ENCODE results near the gene ATCAY. TPM values are rescaled to one million over a fixed set of nuclear protein-coding genes. Genes with fewer than 3 reads are reported as not detected.

The ATCAY gene
- total RNA-seq, 1 experiment from 2014 or later = not detected

DNA sequence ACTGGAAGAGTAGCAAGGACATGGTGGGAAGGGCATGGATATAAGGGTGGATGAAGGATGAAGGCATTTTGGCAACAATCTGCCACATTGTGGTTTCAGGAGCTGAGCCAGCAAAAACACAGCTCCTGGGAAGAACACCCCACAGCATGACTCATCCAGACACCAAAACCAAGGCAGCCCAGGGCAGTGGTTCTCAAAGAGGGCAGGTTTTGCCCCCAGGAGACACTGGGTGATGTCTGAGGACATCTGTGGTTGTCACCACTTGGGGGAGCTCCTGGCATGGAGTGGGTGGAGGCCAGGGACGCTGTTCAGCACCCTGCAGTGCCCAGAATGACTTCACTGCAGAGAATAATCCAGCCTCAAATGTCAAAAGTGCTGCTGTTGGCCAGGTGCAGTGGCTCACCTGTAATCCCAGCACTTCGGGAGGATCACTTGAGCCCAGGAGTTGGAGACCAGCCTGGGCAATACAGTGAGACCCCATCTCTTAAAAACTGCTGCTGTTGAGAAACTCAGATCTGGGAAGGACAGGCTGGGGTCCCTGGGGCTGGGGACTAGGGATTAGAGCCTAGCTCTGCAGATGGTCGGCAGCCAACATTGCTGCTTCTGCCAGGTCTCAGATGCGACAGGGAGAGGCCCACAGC, 27.8 kb upstream of the ATCAY start:
- peaks cover 53% of the 10 kb centered on the region for H3K27me3 Mint-ChIP-seq (ENCODE audit: insufficient read depth, unreplicated experiment)
- H3K4me1 Mint-ChIP-seq (ENCODE audit: insufficient read depth, unreplicated experiment) = peaks cover 9% of the 10 kb centered on the region
- no peak overlapping the region for H3K4me3 Mint-ChIP-seq (ENCODE audit: unreplicated experiment)
- H3K27ac Mint-ChIP-seq (ENCODE audit: low read depth, unreplicated experiment) = no peak overlapping the region
- ChIA-PET CTCF (interaction anchor here (0.6 to 1.7 kb wide), 6 partner anchors 10 to 135 kb away, joined by 3 to 14 read pairs (median 4); no protein-coding TSS in a partner anchor), POLR2A (interaction anchor here (0.7 to 2.1 kb wide), 5 partner anchors 116 to 453 kb away, joined by 3 to 11 read pairs (median 4); partner anchors contain the start of genes DAPK3 and EEF2)
- BruUV-seq (replicated peaks) = no TSS peak
- DNase-seq (ENCODE audit: unreplicated experiment) = peak; percentile 99
- peaks cover 5% of the 10 kb centered on the region for H3K36me3 Mint-ChIP-seq (ENCODE audit: insufficient read depth, unreplicated experiment)
- TF ChIP-seq CTCF (IDR thresholded peaks at IDR 0.05; ENCODE audit: unreplicated experiment) = peak; percentile 62
- no peaks in the 10 kb centered on the region for H3K9me3 Mint-ChIP-seq (ENCODE audit: unreplicated experiment)
- intact Hi-C loops (cut with micrococcal nuclease) = loop anchor here (1.0 to 5.0 kb wide), 3 partner anchors 116 to 350 kb away; no protein-coding TSS in a partner anchor

DNA sequence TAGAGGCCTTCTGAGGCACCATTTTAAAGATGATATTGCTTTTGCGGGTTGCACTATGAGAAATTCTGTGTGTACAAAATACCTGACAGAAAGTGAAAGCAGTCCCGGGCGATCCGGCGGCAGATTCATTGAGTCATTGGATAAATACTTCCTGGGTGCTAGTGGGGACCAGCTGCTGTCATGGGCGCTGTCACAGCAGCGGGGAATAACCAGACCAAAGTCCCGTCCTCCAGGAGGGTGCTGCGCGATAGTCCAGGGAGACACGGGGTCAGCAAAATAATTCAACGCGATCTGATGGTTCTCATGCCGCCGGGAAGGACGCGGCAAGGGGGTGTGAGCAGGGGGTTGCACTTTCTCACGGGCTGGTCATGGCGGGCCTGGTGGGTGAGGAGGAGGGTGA, 25.2 kb upstream of the ATCAY start:
- Mint-ChIP-seq H3K36me3 (ENCODE audit: insufficient read depth, unreplicated experiment) (peaks cover 5% of the 10 kb centered on the region), H3K4me1 (ENCODE audit: insufficient read depth, unreplicated experiment) (peaks cover 9% of the 10 kb centered on the region), H3K27me3 (ENCODE audit: insufficient read depth, unreplicated experiment) (peaks cover 63% of the 10 kb centered on the region), H3K27ac (ENCODE audit: low read depth, unreplicated experiment) (no peak overlapping the region), H3K4me3 (ENCODE audit: unreplicated experiment) (no peak overlapping the region), H3K9me3 (ENCODE audit: unreplicated experiment) (no peaks in the 10 kb centered on the region)
- DNase-seq (ENCODE audit: unreplicated experiment) = no peak
- ChIA-PET POLR2A (no interaction called here), CTCF (interaction anchor here (0.7 kb wide), 1 partner anchor 174 kb away, joined by 3 read pairs; no protein-coding TSS in a partner anchor)
- intact Hi-C loops (cut with micrococcal nuclease) = no loop called here
- TF ChIP-seq CTCF (IDR thresholded peaks at IDR 0.05; ENCODE audit: unreplicated experiment) = no peak
- BruUV-seq (replicated peaks) = no TSS peak

GRCh38 chr19:3857449-3858003, 23.0 kb upstream of the ATCAY start:
- H3K27me3 Mint-ChIP-seq (ENCODE audit: insufficient read depth, unreplicated experiment) = peaks cover 72% of the 10 kb centered on the region
- H3K4me1 Mint-ChIP-seq (ENCODE audit: insufficient read depth, unreplicated experiment) = peaks cover 5% of the 10 kb centered on the region
- CTCF ChIA-PET = interaction anchor here (1.2 kb wide), 1 partner anchor 9 kb away, joined by 3 read pairs; no protein-coding TSS in a partner anchor
- no peak overlapping the region for H3K4me3 Mint-ChIP-seq (ENCODE audit: unreplicated experiment)
- intact Hi-C loops (cut with micrococcal nuclease) = no loop called here
- no TSS peak for BruUV-seq (replicated peaks)
- H3K36me3 Mint-ChIP-seq (ENCODE audit: insufficient read depth, unreplicated experiment) = no peaks in the 10 kb centered on the region
- no peak for DNase-seq (ENCODE audit: unreplicated experiment)
- POLR2A ChIA-PET = interaction anchor here (0.6 kb wide), 1 partner anchor 89 kb away, joined by 3 read pairs; no protein-coding TSS in a partner anchor
- no peak overlapping the region for H3K27ac Mint-ChIP-seq (ENCODE audit: low read depth, unreplicated experiment)
- TF ChIP-seq CTCF (IDR thresholded peaks at IDR 0.05; ENCODE audit: unreplicated experiment) = no peak
- no peaks in the 10 kb centered on the region for H3K9me3 Mint-ChIP-seq (ENCODE audit: unreplicated experiment)

GRCh38 chr19:3860499-3860898, 20.0 kb upstream of the ATCAY start:
- no peaks in the 10 kb centered on the region for H3K36me3 Mint-ChIP-seq (ENCODE audit: insufficient read depth, unreplicated experiment)
- no peak for TF ChIP-seq CTCF (IDR thresholded peaks at IDR 0.05; ENCODE audit: unreplicated experiment)
- intact Hi-C loops (cut with micrococcal nuclease) = no loop called here
- BruUV-seq (replicated peaks) = no TSS peak
- no peak overlapping the region for H3K27ac Mint-ChIP-seq (ENCODE audit: low read depth, unreplicated experiment)
- POLR2A ChIA-PET = no interaction called here
- peaks cover 94% of the 10 kb centered on the region for H3K27me3 Mint-ChIP-seq (ENCODE audit: insufficient read depth, unreplicated experiment)
- H3K9me3 Mint-ChIP-seq (ENCODE audit: unreplicated experiment) = no peaks in the 10 kb centered on the region
- H3K4me3 Mint-ChIP-seq (ENCODE audit: unreplicated experiment) = no peak overlapping the region
- no peak for DNase-seq (ENCODE audit: unreplicated experiment)
- no peaks in the 10 kb centered on the region for H3K4me1 Mint-ChIP-seq (ENCODE audit: insufficient read depth, unreplicated experiment)
- CTCF ChIA-PET = no interaction called here
